HG03442 (cell line): Measurements from ENCODE around the gene ANGPT4.

Experiments
- ATAC-seq: cut with Tn5 transposase; IDR thresholded peaks from one replicate; pipeline ENCODE4 v1.9.1; 2021; ENCODE audit warnings: mild to moderate bottlenecking, moderate library complexity; ENCODE audit not compliant: unreplicated experiment

The ANGPT4 gene

GRCh38 chr20:942611-943010 is 26.5 kb upstream of the ANGPT4 start:
- ATAC-seq: no peak

GRCh38 chr20:940926-941325 is 24.8 kb upstream of the ANGPT4 start:
- no peak for ATAC-seq

- no peak for ATAC-seq
These were observed 23.5 kb upstream of the ANGPT4 start for GRCh38 chr20:939606-940005.

GRCh38 chr20:934186-934840 is 18.2 kb upstream of the ANGPT4 start:
- no peak for ATAC-seq

GRCh38 chr20:933029-933428 is 16.9 kb upstream of the ANGPT4 start:
- no peak for ATAC-seq

GRCh38 chr20:931401-931800 is 15.3 kb upstream of the ANGPT4 start:
- no peak for ATAC-seq

- ATAC-seq: no peak
These were observed 10.5 kb upstream of the ANGPT4 start for GRCh38 chr20:926670-927069.

GRCh38 chr20:925516-925915 is 9.4 kb upstream of the ANGPT4 start:
- ATAC-seq: no peak

- ATAC-seq: no peak
These were observed 8.5 kb upstream of the ANGPT4 start for GRCh38 chr20:924639-925038.

GRCh38 chr20:922781-923180 is 6.6 kb upstream of the ANGPT4 start:
- no peak for ATAC-seq

- ATAC-seq: no peak
These were observed 4.9 kb upstream of the ANGPT4 start for GRCh38 chr20:921068-921467.

GRCh38 chr20:920311-920710 is 4.2 kb upstream of the ANGPT4 start:
- ATAC-seq: no peak

GRCh38 chr20:919491-919916 is 3.4 kb upstream of the ANGPT4 start:
- no peak for ATAC-seq

- ATAC-seq: no peak
These were observed 1.3 kb upstream of the ANGPT4 start for GRCh38 chr20:917416-917815.

- ATAC-seq: no peak
These were observed 691 bp upstream of the ANGPT4 start for GRCh38 chr20:916825-917224.

- ATAC-seq: no peak
These were observed 1.2 kb downstream of the ANGPT4 start for GRCh38 chr20:914727-915498.

- ATAC-seq: no peak
These were observed 2.8 kb downstream of the ANGPT4 start for GRCh38 chr20:913306-913849.

- ATAC-seq: no peak
These were observed 4.1 kb downstream of the ANGPT4 start for GRCh38 chr20:911882-912600.

- ATAC-seq: no peak
These were observed 5.0 kb downstream of the ANGPT4 start for GRCh38 chr20:910870-911770.

- no peak for ATAC-seq
These were observed 5.8 kb downstream of the ANGPT4 start for GRCh38 chr20:910132-910869.
